GM18873 (cell line): Measurements from ENCODE around the gene BUD31.

Source experiments
- ATAC-seq: cut with Tn5 transposase; IDR thresholded peaks from one replicate; pipeline ENCODE4 v1.9.1; 2021; ENCODE audit warnings: mild to moderate bottlenecking, moderate library complexity, moderate number of reproducible peaks; ENCODE audit not compliant: unreplicated experiment, low FRiP score

BUD31 gene

GRCh38 chr7:99460651-99461050, 51.9 kb downstream of the BUD31 start:
- ATAC-seq: no peak

- no peak for ATAC-seq
Observed at GRCh38 chr7:99461221-99461620, 52.5 kb downstream of the BUD31 start.

- no peak for ATAC-seq
Observed at GRCh38 chr7:99465421-99465768, 56.6 kb downstream of the BUD31 start.

- ATAC-seq: no peak
Observed at GRCh38 chr7:99468336-99468918, 59.7 kb downstream of the BUD31 start.
